Calu3 (cell line): Measurements from ENCODE around the gene COL6A2. TPM values are rescaled to one million over a fixed set of nuclear protein-coding genes. Genes with fewer than 3 reads are reported as not detected.
"Not testable (repeated sequence)": the region's sequence is repeated elsewhere in the genome, so short reads cannot be mapped to it uniquely, and the experiment has no call there.

Experiments used
- BruUV-seq: library from RNA; stranded (reverse); fragments of 400-500 nt; replicated peaks from 2 replicates; lab custom pipeline; 2021; lab: Mats Ljungman, UMichigan
- CTCF ChIA-PET: fragments of 300-600 bp; sonication (Branson Sonifier 250); formaldehyde crosslinking; loops from one replicate; lab custom pipeline; 2022; ENCODE audit warnings: antibody characterized with exemption; lab: Charles Lee
- DNase-seq: peaks from one replicate; pipeline ENCODE4 v3.0.0; 2022
- H3K27ac Mint-ChIP-seq: one replicate; pipeline ENCODE4 v1.8.0; 2022; ENCODE audit warnings: mixed read lengths; ENCODE audit not compliant: unreplicated experiment
- H3K27me3 Mint-ChIP-seq: one replicate; pipeline ENCODE4 v1.8.0; 2022; ENCODE audit warnings: mixed read lengths; ENCODE audit not compliant: unreplicated experiment
- H3K36me3 Mint-ChIP-seq: one replicate; pipeline ENCODE4 v1.8.0; 2022; ENCODE audit warnings: mild to moderate bottlenecking, moderate library complexity, mixed read lengths; ENCODE audit not compliant: insufficient read depth, unreplicated experiment
- H3K4me1 Mint-ChIP-seq: one replicate; pipeline ENCODE4 v1.8.0; 2022; ENCODE audit warnings: mild to moderate bottlenecking, low read depth, mixed read lengths; ENCODE audit not compliant: unreplicated experiment
- H3K4me3 Mint-ChIP-seq: one replicate; pipeline ENCODE4 v1.8.0; 2022; ENCODE audit warnings: mild to moderate bottlenecking, low read depth, moderate library complexity, mixed read lengths; ENCODE audit not compliant: unreplicated experiment
- H3K9me3 Mint-ChIP-seq: one replicate; pipeline ENCODE4 v1.8.0; 2022; ENCODE audit warnings: low read depth, mixed read lengths; ENCODE audit not compliant: unreplicated experiment
- CTCF ChIP-seq: fragments of 200-600 bp; IDR thresholded peaks from one replicate; pipeline ENCODE4 v1.8.0; 2022; ENCODE audit warnings: antibody characterized with exemption; ENCODE audit not compliant: unreplicated experiment
- intact Hi-C: fragments of 100-400 bp; cut with micrococcal nuclease; formaldehyde crosslinking; loops from one replicate; pipeline ENCODE4 v1.10.0; 2022; ENCODE audit not compliant: unreplicated experiment
- total RNA-seq: library from RNA; stranded (reverse); gene quantifications from 2 replicates; pipeline ENCODE4 v1.2.3, GENCODE V29; 2022

The COL6A2 gene
- total RNA-seq, 1 experiment from 2014 or later, result 3.4 TPM

- H3K27me3 Mint-ChIP-seq, result no peaks in the 10 kb centered on the region
- H3K4me1 Mint-ChIP-seq, result no peaks in the 10 kb centered on the region
- no peak overlapping the region for H3K4me3 Mint-ChIP-seq
- no peak for DNase-seq
- intact Hi-C loops, result no loop called here
- H3K36me3 Mint-ChIP-seq, result no peaks in the 10 kb centered on the region
- no peak overlapping the region for H3K27ac Mint-ChIP-seq
- no peak for TF ChIP-seq CTCF
- CTCF ChIA-PET, result no interaction called here
- peaks cover 4% of the 10 kb centered on the region for H3K9me3 Mint-ChIP-seq
- BruUV-seq, result no TSS peak
Measured at GRCh38 chr21:46057111-46057709, 40.7 kb upstream of the COL6A2 start.

- H3K4me1 Mint-ChIP-seq, result no peaks in the 10 kb centered on the region
- peaks cover 4% of the 10 kb centered on the region for H3K9me3 Mint-ChIP-seq
- no peak overlapping the region for H3K4me3 Mint-ChIP-seq
- H3K27ac Mint-ChIP-seq, result no peak overlapping the region
- no TSS peak for BruUV-seq
- H3K27me3 Mint-ChIP-seq, result no peaks in the 10 kb centered on the region
- DNase-seq, result no peak
- CTCF ChIA-PET, result no interaction called here
- intact Hi-C loops, result no loop called here
- H3K36me3 Mint-ChIP-seq, result no peaks in the 10 kb centered on the region
- no peak for TF ChIP-seq CTCF
Measured at GRCh38 chr21:46057710-46058241, 40.1 kb upstream of the COL6A2 start.

GRCh38 chr21:46058431-46059145 lies 39.3 kb upstream of the COL6A2 start:
- H3K4me3 Mint-ChIP-seq, result no peak overlapping the region
- H3K36me3 Mint-ChIP-seq, result no peaks in the 10 kb centered on the region
- peak overlapping the region; percentile 42 for H3K27ac Mint-ChIP-seq
- H3K27me3 Mint-ChIP-seq, result no peaks in the 10 kb centered on the region
- no TSS peak for BruUV-seq
- intact Hi-C loops, result no loop called here
- H3K9me3 Mint-ChIP-seq, result peaks cover 4% of the 10 kb centered on the region
- no peaks in the 10 kb centered on the region for H3K4me1 Mint-ChIP-seq
- DNase-seq, result no peak
- CTCF ChIA-PET, result no interaction called here
- TF ChIP-seq CTCF, result no peak

DNA sequence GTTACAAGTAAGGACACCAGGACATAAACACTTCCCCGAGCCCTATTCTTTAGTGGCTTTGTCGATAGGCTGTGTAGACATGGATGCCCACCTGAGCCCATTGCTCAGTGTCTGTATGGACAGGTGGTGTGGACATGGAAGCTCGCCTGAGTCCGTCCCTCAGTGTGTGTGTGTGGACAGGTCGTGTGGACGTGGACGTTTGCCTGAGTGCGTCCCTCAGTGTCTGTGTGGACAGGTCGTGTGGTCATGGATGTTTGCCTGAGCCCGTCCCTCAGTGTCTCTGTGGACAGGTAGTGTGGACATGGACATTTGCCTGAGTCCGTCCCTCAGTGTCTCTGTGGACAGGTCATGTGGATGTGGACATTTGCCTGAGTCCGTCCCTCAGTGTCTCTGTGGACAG lies 38.7 kb upstream of the COL6A2 start:
- Mint-ChIP-seq H3K4me1 (no peaks in the 10 kb centered on the region), H3K4me3 (no peak overlapping the region), H3K27me3 (no peaks in the 10 kb centered on the region), H3K36me3 (no peaks in the 10 kb centered on the region), H3K9me3 (peaks cover 4% of the 10 kb centered on the region), H3K27ac (no peak overlapping the region)
- no peak for TF ChIP-seq CTCF
- intact Hi-C loops, result no loop called here
- no TSS peak for BruUV-seq
- DNase-seq, result no peak
- CTCF ChIA-PET, result no interaction called here

GRCh38 chr21:46059711-46060455 lies 38.0 kb upstream of the COL6A2 start:
- DNase-seq, H3K9me3 Mint-ChIP-seq, intact Hi-C loops, BruUV-seq, H3K36me3 Mint-ChIP-seq, H3K27ac Mint-ChIP-seq, H3K4me3 Mint-ChIP-seq, H3K27me3 Mint-ChIP-seq, CTCF ChIA-PET, H3K4me1 Mint-ChIP-seq: not testable (repeated sequence)
